Sigmoid colon (tissue), 3 donors: ENCODE results near the gene GRIP1.

Experiments used
- POLR2A ChIP-seq, 2 donors: fragments of 450-650 bp; IDR thresholded peaks; one replicate each; pipeline ENCODE4 v1.6.1; 2016; ENCODE audit warnings: antibody characterized with exemption in 2 of 2, mild to moderate bottlenecking in 2 of 2, moderate library complexity in 2 of 2
- TF ChIP-seq, protein P1 (sequence below), 4 experiments: fragments of 450-650 bp in 3 of 4; fragments of 200-600 bp in 1 of 4; IDR thresholded peaks; one replicate each; pipeline ENCODE4 v1.5.1; 2016 to 2019; ENCODE audit warnings: antibody characterized with exemption in 4 of 4, mild to moderate bottlenecking in 3 of 4, moderate library complexity in 2 of 4

DNA sequence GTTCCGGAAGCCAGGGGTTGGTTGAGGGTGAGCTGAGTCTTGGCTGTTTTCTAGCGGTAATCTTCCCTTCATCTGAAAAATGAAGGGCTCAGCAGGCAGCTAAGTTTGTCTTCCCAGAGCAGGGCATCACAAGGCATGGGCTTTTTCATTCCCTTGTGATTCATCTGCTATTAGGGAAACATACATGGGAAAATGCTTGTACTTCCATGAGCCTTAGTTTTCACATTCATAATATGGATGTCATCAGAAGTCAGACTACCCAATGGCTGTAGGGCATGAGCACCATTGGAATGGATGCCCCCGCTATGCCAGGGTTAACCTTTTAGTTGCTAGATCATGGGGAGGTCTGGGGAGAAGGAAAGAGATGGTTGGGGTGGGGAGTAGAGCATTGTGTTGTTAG lies 357.9 kb downstream of the GRIP1 start:
- TF ChIP-seq POLR2A (IDR thresholded peaks at IDR 0.05), result no peak
- TF ChIP-seq, protein P1, sequence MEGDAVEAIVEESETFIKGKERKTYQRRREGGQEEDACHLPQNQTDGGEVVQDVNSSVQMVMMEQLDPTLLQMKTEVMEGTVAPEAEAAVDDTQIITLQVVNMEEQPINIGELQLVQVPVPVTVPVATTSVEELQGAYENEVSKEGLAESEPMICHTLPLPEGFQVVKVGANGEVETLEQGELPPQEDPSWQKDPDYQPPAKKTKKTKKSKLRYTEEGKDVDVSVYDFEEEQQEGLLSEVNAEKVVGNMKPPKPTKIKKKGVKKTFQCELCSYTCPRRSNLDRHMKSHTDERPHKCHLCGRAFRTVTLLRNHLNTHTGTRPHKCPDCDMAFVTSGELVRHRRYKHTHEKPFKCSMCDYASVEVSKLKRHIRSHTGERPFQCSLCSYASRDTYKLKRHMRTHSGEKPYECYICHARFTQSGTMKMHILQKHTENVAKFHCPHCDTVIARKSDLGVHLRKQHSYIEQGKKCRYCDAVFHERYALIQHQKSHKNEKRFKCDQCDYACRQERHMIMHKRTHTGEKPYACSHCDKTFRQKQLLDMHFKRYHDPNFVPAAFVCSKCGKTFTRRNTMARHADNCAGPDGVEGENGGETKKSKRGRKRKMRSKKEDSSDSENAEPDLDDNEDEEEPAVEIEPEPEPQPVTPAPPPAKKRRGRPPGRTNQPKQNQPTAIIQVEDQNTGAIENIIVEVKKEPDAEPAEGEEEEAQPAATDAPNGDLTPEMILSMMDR (IDR thresholded peaks at IDR 0.05), result no peak
